ENCODE measurements around the gene CEPT1. TPM values are rescaled to one million over a fixed set of nuclear protein-coding genes. Genes with fewer than 3 reads are reported as not detected.

CEPT1 gene
- total RNA-seq, 4 donors from 2014 or later: 60.5 to 78.0 (median 72.8) TPM

DNA sequence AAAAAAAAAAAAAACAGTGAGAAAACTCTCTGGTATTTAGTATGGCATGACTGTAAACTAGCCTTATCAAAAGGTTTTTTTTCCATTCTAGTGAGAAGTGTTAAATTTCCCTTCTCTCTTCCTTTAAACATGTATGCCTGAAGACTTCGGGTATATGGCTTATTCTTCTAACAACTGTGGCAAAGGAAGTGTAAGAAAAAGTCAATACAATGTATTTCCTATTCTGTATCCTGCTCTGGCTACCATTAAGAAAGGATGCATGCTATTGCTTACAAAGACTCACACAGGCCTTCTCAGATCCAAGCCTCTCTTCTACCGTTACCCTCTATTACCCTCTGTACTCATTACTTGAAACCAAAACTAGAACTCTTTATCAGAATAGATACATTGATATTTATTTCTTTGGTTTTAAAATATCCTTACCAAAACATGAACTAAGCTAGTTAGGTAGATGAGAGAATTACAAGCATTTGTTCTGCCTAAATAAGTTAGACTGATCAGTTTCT is 8.4 kb downstream of the CEPT1 start:
- TF ChIP-seq CTCF (IDR thresholded peaks at IDR 0.05; ENCODE audit: low read depth): no peak

DNA sequence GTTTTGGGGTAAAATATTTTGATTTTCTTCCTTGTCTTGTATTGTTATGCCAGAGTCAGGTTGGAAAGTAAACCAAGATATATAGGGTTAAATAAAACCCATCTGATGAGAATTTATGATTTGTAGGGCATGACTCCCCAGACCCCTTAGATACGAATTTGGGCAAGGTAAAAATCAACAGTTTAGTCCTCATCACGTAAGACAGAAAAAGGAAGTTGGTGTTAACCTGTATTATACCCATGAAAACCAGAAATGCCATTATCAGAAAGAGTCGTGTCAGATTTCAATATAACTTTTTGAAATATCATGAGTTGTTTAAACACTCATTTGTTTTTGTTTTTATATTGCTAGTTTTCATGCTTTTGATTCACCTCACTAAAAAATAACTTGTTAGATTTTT is 11.8 kb downstream of the CEPT1 start:
- no peak for TF ChIP-seq CTCF (IDR thresholded peaks at IDR 0.05; ENCODE audit: low read depth)

DNA sequence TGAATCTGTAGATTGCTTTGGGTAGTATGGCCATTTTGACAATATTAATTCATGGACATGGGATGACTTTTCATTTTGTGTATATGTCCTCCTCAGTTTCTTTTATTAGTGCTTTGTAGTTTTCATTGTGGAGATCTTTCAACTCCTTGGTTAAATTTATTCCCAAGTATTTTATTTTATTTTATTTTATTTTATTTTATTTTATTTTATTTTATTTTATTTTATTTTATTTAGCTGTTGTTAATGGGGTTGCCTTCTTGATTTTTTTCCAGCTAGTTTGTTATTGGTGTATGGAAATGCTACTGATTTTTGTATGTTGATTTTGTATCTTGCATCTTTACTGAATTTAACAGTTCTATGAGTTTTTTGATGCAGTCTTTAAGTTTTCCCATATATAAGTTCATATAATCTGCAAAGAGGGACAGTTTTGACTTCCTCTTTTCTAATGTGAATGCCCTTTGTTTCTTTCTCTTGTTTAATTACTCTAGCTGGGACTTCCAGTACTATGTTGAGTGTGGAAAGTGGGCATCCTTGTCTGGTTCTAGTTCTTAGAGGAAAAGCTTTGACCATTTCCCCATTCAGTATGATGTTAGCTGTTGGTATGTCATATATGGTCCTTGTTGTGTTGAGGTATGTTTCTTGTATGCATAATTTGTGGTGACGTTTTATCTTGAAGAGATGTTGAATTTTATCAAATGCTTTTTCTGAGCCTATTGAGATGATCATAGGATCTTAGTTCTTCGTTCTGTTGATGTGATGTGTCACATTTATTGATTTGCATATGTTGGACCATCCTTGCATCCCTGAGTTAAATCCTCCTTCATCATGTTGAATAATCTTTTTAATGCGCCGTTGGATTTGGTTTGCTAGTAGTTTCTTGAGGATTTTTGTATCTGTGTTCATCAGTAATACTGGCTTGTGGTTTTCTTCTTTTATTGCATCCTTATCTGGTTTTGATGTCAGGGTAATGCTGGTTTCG is 14.3 kb downstream of the CEPT1 start:
- TF ChIP-seq CTCF (IDR thresholded peaks at IDR 0.05; ENCODE audit: low read depth): no peak

- no peak for TF ChIP-seq CTCF (IDR thresholded peaks at IDR 0.05; ENCODE audit: low read depth)
These were observed 17.4 kb downstream of the CEPT1 start for GRCh38 chr1:111157431-111157830.

DNA sequence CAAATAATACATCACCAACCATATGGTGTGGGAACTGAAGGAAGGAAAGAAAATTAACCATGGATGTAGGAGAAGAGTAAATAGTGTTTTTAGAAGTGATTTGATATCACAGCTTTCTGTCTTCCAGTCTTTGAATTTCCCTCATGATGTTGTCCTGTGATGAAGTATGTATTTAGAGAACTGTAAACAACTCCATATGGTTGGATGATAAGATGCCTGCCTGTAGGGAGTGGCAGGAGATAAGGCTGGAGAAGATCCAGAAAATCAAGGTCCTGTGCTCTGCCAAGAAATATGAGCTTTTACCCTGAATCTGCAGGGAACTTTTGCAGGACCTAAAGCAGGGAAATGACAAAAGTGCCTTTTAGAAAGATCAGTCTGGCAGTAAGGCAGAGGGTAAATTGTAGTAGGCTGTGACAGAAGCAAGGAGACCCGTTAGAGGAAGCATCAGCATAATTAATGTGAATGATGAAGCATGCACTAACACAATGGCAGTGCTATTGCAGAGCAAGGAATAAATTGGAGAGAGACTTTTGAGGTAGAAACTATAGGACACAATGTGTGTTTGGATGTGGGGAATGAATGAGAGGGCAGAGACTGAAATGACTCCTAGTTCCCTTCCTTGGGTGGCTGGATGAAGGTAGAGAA is 21.9 kb downstream of the CEPT1 start:
- no peak for TF ChIP-seq CTCF (IDR thresholded peaks at IDR 0.05; ENCODE audit: low read depth)

DNA sequence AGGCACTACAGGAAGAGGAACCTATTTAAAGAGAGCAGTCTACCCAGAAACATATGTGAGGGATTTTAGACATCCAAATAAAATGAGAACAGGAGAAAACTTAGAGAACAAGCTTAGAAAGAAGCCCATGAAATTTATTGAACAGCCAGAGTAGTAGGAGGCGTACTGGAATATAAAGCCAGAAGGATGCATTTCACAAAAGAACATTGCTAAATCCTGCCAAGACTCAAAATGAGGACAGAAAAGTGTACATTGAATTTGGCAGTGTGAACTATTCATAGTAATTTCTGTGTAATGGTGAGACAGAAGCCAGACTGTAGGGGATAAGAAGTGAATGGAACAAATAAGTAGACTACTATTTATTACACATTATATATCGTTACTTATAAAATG is 22.5 kb downstream of the CEPT1 start:
- TF ChIP-seq CTCF (IDR thresholded peaks at IDR 0.05; ENCODE audit: low read depth): no peak

DNA sequence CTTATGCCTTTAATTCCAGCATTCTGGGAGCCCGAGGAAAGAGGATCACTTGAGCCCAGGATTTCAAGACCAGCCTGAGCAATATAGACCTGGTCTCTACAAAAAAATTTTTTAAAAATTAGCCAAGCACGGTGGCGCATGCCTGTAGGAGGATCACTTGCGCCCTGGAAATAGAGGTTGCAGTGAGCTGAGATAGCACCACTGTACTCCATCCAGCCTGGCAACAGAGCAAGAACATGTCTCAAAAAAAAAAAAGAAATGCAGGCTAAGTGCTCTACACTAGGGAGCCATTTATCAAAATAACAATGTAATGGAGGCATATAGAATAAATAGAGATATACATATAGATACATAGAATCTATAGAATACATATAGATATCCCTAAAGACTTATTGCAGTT is 23.3 kb downstream of the CEPT1 start:
- TF ChIP-seq CTCF (IDR thresholded peaks at IDR 0.05; ENCODE audit: low read depth): no peak

Measured in subcutaneous adipose tissue (tissue), 4 donors.